HG03571 (cell line): ENCODE measurements around the gene RASSF1.
"Not testable (repeated sequence)": the region's sequence is repeated elsewhere in the genome, so short reads cannot be mapped to it uniquely, and the experiment has no call there.

Experiments used
- ATAC-seq: cut with Tn5 transposase; IDR thresholded peaks from one replicate; pipeline ENCODE4 v1.9.1; 2021; ENCODE audit not compliant: unreplicated experiment

RASSF1 gene

DNA sequence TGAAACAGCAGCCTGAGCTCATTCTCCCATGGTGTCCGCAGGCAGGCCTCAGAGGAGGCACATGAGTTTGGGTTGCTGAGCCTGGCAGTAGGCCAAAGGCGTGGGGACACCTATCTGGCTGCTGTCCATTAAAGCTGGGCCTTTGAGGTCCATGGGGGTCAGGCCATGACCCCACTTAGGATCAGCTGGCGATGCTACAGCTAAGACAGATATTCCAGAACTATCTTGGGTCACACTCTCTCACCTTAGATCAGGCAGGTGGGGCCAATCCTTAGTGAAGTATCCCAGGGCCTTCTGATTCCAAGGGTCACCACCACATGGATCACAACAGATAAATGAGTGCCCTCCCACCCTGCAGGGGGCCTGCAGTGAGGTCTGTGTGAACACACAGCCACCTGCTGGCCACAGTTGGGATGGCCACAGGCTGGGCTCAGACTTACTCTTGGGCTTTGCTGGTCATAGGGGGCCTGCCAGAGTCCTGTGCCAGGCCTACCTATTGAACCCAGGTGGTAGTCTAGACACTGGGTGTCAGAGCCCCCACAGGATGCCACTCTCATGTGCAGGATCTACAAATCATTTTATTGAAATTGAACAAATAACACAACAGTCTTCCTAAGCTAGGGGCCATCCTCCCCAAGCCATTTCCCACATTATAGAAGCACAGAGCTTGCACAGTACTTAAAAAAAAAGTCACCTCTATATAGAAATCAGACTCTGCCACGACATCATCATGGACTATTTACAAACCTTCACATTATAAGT lies 16.1 kb downstream of the RASSF1 start:
- peak; percentile 23 for ATAC-seq

DNA sequence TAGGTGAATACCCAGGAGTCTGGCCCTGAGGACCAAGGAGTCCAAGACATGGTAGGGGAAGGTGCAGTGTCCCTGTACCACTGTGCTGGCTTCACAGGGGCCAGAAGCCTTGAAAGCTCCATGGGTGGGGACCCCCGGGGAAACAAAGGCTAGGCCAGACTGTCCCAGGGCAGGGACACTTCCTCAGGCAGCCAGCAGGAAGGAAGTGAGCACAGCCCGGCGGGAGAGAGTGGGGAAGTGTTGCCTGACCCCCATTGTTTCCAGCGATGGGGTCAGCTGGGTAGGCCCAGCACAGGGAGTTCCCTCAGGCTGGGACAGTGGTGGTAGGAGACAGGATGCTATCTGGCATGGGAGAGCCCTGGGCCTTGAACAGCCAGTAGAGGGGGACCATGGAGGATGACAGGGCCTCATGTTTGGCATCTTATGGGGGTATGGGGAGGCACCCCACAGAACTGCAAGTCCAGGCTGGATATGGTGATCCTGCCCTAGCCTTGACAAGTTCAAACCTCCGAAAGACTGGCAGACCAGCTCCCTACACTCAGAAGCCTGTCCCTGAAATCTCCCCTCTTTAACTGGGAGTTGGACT lies 16.9 kb downstream of the RASSF1 start:
- no peak for ATAC-seq

DNA sequence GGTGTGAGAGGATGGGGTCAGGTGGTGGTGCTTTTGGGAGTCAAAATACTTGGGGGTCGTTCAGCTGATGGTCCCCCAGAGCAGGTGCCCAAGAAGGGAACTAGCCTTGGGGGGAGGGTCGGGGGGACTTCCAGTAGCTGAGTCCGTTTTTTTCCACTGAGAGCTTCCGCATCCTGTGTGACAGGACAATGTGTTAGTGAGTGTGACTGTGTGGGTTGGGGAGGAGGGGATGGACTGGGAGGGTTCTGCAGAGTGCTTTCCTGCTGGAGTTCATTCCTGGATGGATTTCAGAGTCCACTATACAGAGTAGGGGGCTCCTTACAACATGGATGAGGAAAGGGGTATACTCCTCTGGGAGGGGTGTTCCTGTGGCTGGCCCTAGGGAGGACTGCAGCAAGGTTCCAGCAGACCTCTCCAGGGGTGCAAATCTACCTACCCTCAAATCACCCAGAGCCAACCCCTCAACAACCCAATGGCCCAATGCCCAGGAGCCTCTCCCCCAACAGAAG lies 17.5 kb downstream of the RASSF1 start:
- ATAC-seq = no peak

DNA sequence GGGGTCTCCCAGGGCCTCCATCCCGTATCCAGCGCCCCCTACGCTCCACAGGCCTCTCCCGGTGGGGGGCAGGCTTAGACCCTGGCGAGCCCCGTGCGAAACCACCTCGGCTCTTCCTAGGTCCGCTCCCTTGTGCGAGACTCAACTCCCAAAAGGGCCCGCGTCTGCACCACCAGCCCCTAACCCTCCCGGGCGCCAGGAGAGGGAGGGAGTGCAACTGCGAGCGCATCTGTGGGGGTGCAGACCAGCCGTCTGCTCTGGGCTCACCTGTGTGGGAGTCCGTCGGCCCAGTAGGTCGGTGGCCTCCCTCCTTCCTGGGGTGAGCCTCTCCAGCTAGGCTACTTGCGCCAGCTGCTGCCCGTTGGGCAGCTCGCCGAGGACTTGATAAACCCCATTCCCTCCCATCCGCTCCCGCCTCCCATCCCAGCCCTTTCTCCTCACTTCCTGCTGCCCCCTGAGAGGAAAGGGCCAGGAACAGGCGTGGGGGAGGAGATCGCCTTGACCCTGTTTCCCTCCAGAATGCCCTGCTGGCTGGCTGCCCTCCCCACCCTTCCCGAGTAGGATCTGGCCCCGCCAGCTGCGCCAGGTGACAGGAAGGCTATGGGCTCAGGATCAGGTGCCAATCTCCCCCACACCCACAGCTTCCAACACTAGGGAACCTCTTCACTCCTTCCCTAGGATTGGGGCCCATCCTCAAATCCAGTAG lies 18.1 kb downstream of the RASSF1 start, which contains the start of gene HYAL2:
HYAL2 (minus strand) TSS at position 360 of the 706 bp plus-strand sequence. CDS start 2,256 bp downstream, outside the sequence.
- ATAC-seq = no peak

DNA sequence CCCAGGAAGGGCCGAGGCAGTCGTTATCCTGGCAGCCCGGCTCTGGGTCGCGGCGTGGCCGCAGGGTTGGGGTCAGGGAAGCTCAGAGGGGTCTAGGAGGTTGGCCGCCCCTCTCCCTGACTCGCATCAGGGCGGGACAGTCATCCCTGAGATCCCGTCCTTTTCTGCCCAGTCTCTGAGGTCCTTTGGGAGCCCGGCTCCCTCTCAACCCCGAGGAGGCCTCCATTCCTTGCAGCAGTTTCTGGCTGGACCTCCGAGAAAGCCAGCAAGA lies 18.6 kb downstream of the RASSF1 start:
- no peak for ATAC-seq

DNA sequence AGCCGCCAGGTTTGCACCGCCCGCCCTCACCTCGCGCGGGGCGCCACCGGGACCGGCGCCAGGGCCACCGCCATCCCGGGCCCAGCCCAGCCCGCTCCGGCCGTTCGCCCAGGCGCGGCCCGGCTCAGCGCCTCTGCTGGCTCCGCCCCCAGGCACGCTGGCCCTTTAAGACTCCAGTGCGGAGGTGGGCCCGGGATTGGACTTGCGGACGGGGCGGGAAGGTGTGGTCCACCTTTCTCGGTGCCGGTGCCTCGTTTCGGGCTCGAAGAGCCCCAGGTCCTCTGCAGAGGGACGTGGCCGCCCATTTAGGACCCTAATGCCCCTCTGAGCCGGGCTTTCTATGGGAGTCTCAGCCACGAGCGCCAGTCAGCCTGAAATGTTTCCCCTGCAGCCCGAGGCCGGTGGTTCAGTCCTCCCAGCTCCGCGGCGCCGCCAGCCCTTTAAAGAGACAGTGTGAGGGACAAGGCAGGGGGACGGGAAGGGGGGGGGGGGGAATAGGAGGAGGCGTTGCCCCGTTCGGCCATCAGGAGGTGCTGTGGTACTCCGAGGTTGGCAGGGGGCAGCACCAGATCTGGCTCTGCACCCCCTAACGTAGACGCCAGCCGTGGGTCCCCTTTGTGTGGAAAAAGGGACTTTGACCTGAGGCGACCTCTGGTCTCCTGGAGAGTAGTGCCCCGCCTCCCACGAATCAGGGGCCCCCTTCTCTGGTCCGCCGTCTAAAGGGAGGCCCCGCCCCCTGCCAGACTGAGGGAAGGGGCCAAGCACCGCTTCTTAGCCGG lies 19.1 kb downstream of the RASSF1 start:
- peak; percentile 70 for ATAC-seq

DNA sequence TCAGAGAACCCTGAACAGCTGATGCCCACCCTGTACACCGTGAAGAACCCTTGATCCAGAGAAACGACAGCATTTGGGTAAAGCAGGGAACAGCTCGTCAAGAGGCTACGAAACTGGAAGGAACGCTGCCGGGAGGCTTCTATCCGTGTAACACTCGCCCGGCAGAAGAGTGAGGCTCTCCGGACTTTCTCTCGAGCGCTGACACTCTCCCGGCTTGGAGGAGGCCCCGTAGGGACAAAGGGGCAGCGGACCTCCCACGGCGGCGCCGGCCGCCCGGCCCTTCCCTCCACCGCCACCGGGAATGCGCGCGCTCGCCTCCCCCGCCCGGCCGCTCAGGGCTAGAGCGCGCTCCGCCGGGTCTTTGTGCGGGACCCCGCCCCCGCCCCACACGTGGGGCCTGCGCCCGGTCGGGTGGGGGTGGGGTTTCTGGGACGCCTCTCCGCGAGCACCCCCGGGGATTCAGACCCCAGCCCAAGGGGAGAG lies 19.7 kb downstream of the RASSF1 start:
- peak; percentile 39 for ATAC-seq

DNA sequence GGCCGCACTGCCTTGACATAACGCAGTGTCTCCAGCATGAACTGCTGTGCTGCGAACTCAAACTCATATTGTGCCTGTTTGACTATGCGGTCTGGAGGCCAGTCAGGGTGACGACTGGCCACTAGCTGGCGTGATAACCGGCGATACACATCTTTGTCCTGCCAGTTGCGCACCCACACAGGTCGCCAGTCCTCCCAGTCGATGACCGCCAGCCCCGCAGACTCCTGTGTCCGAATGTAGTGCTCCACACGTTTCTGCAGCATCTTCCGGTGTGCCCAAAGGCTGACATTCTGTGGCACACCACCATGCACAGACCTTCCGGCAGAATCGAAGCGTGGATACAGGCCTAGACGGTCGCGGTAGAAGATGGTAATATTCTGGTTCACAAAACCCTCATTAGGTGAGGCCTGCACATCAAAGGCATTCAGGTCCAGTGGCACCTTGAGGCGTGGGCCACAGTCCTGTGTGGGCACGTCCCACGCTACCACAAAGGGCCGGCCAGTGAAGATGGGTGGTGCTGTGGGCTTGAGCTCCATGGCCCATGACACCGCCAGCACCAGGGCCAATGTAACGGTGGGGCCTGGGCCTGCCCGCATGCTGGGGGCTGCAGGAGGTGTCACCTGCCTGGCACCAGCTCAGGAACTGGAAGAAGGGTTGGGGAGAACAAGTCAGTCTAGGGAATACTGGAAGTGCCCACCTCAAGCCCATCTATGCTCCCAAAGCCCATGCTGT lies 20.6 kb downstream of the RASSF1 start:
- ATAC-seq = no peak

DNA sequence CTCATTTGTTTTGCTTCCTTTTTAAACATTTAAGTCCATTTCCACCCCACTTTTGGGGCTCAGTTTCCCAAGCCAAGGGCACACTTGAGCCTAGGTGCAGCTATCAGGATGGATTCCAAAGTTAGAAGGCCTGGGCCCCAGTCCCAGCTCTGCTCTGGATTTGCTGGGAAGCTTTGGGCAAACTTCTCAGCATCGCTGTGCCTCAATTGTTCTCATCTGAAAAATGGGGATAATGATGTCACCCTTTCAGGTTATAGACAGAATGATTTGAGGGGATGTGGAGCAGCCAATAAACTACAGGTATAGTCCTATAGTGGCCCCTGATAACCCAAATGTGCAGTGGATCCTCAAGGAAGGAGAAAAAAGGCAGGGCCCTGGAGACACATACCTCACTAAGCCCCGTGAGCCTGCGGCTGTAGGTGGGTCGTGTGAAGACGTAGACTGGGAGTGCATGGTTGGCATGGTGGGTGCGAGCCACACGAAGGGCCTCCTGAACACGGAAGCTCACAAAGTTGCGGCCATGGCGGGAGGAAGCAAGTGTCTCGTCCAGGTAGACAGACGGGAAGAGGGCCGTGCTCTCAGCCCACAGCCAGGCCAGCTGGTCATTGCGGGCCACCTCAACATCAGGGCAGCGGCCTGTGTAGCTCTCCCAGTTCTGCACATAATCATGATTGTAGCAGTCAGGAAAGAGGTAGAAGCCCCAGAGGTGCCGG lies 21.3 kb downstream of the RASSF1 start:
- ATAC-seq = no peak

DNA sequence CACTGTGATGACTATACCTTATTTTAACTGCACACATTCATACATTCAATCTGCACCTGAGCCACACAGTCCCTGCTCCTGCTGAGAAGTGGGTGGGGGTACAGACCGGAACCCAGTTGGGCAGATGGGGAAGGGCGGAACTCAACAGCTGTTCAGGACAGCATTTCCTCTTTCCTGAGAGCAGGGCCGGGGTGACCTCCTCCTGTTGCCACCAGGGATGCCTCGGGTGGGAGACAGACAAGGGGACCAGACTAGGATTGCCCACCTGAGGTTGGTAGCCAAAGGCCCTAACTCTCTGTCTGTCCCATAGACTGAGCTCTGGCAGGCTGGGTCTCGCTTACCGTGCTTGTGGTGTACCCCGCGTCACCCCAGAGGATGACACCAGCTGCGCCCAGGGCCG lies 22.0 kb downstream of the RASSF1 start:
- ATAC-seq = no peak

DNA sequence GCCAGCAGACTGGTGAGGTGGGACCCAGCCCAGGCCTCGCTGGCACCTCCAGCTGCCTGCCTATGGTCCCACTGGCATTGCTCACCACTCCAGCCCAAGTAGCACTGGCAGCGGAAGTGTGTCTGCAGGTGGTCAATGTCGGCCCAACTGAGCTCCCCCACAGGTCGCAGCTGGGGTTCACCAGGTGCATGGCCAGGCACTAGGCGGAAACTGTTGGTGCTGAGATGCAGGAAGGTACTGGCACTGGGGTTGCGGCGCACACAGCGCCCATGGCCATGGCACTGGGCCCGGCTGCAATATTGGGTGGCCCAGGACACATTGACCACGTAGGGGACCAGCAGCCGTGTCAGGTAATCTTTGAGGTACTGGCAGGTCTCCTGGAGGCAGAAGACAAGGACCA lies 22.5 kb downstream of the RASSF1 start:
- ATAC-seq = no peak

DNA sequence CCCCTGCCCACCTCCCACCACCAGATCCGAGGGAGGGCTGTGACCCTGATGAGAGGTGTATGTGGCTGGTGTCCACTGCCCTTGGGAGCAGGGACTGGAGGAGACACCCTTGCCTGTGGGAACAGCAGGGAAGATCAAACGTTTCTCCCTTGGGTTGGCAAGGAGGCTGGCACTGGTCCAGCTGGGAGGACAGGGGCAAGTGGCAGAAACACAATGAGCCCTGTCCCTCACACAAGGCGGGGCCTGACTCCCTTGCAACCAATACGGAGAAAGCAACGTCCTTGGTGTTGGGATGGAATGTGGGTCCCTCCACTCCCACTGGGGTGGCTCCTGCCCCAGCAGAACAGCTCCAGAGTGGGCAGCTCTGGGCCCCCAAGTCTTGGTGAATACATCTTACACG lies 23.3 kb downstream of the RASSF1 start:
- no peak for ATAC-seq

DNA sequence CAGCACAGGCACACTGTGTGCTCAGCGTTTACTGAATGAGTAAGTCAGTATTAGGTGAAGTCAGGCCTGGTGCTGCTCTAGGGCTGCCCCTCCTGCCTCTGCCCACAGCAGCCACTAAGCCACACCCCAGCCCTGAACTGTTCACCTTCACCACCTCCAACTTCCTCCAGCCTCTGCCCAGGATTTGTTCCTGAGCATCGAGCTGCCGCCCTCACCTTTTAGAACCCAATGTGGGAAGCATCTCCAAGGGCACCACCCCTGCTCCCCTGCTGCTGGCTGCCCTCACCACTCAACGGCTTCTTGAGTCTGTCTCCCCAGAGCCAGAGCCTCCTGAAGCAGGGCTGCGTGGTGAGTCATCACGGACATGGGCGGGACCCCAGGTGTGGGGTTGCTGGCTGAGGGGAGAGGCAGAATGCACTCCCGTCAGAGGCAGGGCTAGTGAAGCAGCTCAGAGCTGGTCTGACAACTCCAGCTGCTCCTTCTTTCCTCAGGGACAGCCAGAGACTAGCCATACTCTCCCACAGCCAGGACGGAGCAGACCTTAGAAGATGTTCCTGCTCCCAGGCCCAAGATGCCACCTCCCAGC lies 23.9 kb downstream of the RASSF1 start:
- no peak for ATAC-seq

DNA sequence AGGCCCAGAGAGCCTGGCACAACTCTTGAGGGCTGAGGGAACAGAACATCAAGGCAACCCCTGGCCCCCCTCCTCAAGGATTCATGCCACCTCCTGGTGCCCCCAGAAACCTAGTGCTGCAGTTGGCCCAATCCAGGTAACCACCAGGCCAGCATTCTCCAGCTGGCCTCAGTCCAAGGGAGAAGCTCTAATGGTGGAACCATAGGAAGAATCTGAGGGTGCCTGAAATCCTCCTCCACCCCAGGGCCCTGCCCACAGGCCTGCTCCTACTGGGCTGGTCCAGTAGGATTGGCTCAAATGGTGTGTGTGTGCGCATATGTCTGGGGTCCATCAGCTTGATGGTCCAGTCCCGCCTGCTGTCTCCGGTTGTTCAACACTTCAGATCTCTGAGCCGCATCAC lies 25.8 kb downstream of the RASSF1 start:
- ATAC-seq = no peak

DNA sequence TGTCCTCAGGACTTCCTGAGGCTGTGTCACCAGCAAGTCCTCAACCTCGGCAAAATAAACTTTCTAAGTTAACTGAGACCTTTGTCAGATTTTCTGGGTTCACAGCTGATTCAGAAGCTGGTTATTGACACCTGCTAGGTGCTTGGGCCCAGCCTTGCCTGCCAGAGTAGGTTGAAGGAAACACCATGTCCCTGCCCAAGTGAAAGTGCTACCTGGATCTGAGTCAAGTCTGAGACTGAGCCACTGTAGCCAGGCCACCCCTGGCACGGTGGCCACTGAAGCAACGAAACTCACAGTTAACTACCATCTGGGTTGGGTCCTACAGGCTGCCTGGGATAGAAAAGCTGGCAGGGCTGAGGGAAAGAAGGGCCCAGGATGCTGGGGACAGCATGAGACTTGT lies 26.3 kb downstream of the RASSF1 start:
- ATAC-seq = no peak

DNA sequence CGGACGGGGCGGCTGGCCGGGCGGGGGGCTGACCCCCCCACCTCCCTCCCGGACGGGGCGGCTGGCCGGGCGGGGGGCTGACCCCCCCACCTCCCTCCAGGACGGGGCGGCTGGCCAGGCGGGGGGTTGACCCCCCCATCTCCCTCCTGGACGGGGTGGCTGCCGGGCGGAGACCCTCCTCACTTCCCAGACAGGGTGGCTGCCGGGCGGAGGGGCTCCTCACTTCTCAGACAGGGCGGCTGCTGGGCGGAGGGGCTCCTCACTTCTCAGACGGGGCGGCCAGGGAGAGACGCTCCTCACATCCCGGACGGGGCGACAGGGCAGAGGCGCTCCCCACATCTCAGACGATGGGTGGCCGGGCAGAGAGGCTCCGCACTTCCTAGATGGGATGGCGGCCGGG lies 28.6 kb downstream of the RASSF1 start:
- ATAC-seq = not testable (repeated sequence)

DNA sequence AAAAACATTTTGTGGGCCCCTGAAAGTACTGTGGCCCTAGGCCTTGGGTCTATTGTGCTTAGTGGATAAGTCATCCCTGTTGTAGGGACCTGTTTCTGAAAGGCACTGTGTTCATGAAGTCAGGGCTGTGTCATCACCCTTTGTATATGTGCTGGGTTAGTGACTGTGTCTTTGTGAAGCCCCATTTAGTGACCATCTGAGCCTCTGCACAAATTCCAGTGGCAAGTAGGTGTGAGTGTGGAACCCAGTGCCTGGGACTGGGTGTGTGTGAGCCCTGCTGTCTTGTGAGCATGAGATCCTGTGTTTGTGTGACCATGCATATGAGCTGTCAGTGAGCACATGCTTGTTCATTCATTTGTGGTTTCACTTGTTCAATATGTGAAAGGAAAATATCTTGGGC lies 36.0 kb downstream of the RASSF1 start:
- ATAC-seq = no peak

DNA sequence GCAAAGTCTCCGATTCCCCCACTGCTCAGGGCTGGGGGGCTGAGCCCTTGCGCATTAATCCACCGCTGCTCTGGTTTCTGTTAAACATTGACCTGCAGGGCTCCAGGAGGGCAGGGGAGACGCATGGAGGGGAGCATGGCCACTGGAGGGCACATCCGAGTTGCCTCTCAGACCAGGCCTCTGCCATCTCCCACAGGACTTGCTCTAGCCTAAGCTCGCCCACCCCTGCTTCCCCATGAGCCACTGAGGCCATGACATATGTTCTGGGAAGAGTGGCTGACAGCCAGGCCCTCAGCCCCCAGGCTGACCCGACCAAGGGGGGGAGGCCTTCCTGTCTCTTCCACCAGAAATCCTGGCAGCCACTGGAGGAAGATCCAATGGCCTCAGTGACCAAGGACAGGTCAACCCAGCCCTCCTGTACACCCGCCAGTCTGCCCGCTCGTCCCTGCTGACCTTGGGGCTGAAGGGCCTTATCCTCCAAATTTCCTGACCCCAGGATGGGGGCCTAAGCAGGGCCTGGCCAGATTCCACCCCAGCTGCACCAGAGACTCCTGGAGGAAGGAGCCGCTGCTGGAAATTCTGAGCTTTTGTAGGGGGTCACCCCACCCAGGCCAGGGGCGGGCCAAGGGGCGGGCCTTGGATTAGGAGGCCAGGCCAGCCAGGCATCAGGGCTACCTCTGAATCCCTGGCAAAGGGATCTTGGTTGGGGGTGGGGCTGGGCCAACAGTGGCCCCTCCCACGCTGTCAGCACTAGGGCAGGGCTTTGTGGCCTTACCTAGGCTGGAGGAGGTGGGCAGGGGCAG lies 37.4 kb downstream of the RASSF1 start, which contains the start of gene HYAL1:
HYAL1 (minus strand) TSS at position 562 of the 803 bp plus-strand sequence. CDS start 618 bp downstream, outside the sequence.
- no peak for ATAC-seq
